Measurements from ENCODE around the gene DOC2A. TPM values are rescaled to one million over a fixed set of nuclear protein-coding genes. Genes with fewer than 3 reads are reported as not detected.
A peak's percentile ranks its signal among the peaks of the same experiment; 100 is the strongest.
"Not testable (repeated sequence)": the region's sequence is repeated elsewhere in the genome, so short reads cannot be mapped to it uniquely, and the experiment has no call there.

Gene DOC2A
- total RNA-seq, 1 donor from 2014 or later: 0.15 TPM

DNA sequence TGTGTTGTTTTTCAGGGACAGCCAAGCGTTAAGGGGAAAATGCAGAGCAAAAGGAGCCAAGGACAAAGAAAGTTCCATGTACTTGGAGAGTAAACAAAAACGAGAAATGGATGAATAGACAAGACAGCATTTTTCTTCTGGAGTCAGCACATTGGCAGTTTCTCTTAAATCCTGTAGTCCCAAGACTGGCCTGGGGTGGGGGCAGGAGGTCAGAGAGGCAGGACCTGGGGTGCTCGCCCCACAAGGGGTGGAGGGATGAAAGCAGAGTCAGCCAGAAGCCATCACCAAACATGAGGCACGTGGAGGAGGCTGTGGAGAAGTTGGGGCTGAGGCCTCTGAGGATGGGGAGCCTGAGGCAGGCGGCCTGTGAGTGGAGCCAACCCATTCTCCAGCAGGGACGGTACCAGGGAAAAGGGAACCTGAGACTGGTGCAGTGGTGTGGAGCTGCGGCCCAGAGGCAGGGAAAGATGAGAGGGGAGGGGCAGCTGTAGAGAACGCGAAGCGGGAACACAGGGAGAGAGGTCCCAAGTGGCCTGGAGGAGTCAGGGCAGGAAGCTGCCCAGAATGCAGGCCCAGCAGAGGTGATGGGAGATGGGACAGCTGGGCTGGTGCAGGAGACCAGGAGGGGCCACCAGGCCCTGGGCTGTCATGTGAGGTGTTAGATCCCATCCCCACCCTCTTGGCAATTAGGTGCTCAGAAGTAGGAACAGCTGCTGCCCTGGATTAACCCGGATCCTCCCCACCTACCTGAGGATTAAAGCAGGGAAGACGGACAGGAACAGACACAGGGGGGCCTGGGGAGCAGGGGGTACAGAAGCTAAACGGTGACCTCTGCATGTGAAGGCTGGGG, 17.0 kb upstream of the DOC2A start:
- DNase-seq (ENCODE audit: low spot score) (no peak), ATAC-seq (no peak)

- DNase-seq (ENCODE audit: low spot score): no peak
- no peak for ATAC-seq
Measured at GRCh38 chr16:30026449-30026848, 15.6 kb upstream of the DOC2A start.

DNA sequence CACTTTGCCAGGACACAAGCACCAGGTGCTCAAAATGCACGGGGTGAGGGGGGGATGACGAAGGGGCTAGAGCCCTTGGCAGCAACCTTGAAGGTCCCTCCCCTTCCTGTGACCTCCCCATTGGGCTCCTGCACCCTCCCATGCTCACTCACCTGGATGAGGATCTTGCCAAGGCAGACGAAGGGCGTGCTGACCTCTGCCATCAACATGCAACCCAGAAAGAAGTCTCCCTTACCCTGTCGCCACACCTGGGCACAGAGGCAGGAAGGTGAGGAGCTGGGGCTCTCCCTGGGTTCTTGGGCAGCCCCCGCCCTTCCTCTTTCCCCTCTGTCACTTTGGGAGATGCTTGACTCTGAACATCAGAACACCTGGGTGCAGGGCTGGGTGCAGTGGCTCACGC, 14.7 kb upstream of the DOC2A start:
- ATAC-seq: no peak
- DNase-seq (ENCODE audit: low spot score): no peak

DNA sequence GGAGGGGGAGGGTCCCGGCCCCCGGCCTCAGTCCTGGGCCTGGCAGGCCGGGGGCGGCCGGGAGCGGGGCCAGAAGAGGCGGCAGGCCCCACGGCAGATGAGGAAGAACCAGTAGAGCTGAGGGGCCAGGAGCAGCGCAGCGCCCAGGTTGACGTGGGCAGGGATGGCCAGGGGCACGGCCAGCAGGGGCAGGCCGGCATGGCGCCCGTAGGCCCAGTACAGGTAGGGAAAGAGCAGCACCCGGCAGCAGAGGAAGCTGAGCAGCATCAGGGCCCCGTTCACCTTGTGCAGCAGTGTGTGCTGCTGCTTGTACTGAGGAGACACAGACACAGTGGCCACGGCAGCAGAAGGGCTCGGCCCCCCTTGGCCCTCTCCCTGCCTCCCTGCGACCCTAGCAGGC, 14.3 kb upstream of the DOC2A start:
- ATAC-seq (no peak), DNase-seq (ENCODE audit: low spot score) (no peak)

DNA sequence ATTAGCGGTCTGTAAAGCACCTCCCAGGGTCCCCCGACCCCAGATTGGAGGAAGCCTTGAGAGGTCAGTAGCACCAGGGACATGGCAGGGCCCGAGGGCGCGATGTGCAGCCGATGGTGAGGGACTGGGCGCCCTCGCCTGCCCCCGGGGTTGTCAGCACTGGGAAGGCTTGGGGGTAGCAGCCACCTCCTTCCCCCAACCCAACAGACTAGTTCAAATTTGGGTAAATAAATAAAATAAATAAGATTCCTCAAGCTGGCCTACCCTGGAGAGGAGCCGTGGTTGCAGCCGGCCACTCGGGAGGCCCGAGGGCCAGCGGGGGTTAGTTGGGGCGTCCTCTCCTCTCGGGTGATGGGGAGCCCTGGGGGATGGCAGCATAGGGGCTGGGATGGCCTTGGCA, 13.6 kb upstream of the DOC2A start:
- ATAC-seq (no peak), DNase-seq (ENCODE audit: low spot score) (no peak)

- DNase-seq (ENCODE audit: low spot score) (no peak), ATAC-seq (no peak)
Measured at GRCh38 chr16:30023586-30023985, 12.8 kb upstream of the DOC2A start.

GRCh38 chr16:30022887-30023286, 12.1 kb upstream of the DOC2A start, which contains the start of gene C16orf92:
Gene C16orf92, plus strand, starts transcription at chr16:30023198. Its CDS starts 143 bp downstream, at chr16:30023341.
- ATAC-seq: no peak
- DNase-seq (ENCODE audit: low spot score): no peak

DNA sequence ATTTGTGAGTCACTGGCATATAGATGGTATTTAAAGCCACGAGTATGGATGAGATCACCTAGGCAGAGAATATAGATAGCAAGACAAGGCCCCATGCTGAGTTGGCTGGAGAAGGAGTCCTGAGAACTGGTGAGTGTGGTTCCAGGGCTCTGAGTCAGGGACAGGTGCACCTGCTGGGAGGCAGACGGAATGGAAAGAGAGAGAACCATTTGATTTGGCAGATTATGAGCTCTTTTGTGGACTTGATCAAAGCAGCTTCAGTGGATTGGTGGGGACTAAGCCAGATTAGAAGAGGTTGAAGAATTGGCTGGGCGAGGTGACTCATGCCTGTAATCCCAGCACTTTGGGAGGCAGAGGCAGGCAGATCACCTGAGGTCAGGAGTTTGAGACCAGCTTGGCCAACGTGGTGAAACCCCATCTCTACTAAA, 7.9 kb upstream of the DOC2A start:
- no peak for DNase-seq (ENCODE audit: low spot score)
- ATAC-seq: no peak

- DNase-seq (ENCODE audit: low spot score); ATAC-seq: not testable (repeated sequence)
Measured at GRCh38 chr16:30017937-30018336, 7.1 kb upstream of the DOC2A start.

DNA sequence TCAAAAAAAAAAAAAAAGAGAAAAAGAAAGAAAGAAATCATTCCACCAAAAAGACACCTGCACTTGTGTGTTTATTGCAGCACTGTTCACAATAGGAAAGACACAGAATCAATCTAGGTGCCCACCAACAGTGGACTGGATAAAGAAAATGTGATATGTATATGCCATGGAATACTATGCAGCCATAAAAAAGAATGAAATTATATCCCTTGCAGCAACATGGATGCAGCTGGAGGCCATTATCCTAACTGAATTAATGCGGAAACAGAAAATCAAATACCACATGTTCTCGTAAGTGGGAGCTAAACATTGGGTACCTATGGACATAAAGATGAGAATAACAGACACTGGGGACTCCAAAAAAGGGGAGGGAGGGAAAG, 6.4 kb upstream of the DOC2A start:
- ATAC-seq (no peak), DNase-seq (ENCODE audit: low spot score) (no peak)

GRCh38 chr16:30016555-30017276, 5.9 kb upstream of the DOC2A start:
- ATAC-seq (no peak), DNase-seq (ENCODE audit: low spot score) (no peak)

GRCh38 chr16:30015450-30015849, 4.6 kb upstream of the DOC2A start:
- not testable (repeated sequence) for ATAC-seq; DNase-seq (ENCODE audit: low spot score)

- ATAC-seq; DNase-seq (ENCODE audit: low spot score): not testable (repeated sequence)
Measured at GRCh38 chr16:30012598-30012997, 1.8 kb upstream of the DOC2A start.

DNA sequence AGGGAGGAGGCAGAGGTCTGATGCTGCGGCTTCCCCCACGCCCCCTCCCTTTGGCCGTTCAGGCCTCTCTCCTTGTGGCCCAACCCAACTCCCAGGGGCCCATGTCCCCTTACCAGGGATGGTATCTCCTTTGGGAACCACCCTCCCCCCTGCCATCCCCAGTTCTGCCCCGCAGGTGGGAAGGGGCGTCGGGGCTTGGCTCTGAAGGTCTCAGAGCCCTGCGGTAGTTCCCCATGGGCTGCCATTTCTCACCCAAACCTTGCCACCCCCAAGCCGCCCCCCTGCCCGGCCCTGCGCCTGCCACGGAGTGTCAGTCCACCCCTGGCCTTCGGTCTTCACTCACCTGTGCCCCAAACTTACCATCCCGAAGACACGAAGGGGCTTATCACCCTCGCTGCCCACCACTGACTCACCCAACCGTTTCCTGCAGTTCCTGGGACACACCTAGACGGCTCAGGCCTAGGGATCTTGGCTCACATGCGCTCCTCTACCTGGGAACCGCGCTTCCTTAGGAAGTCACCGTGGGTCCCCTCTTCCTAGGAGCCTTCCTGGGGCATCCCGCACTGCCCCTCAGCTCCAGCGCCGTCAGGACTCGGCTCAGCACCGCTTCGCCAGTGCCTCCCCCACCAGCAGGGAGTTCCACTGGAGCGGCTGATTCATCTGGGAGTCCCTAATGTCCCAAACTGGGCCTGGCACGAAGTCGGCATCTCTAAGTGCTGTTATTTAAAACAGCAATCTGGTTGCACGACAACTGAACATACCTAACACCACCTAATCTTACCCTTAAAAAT, 1.1 kb upstream of the DOC2A start:
- ATAC-seq: no peak
- no peak for DNase-seq (ENCODE audit: low spot score)

DNA sequence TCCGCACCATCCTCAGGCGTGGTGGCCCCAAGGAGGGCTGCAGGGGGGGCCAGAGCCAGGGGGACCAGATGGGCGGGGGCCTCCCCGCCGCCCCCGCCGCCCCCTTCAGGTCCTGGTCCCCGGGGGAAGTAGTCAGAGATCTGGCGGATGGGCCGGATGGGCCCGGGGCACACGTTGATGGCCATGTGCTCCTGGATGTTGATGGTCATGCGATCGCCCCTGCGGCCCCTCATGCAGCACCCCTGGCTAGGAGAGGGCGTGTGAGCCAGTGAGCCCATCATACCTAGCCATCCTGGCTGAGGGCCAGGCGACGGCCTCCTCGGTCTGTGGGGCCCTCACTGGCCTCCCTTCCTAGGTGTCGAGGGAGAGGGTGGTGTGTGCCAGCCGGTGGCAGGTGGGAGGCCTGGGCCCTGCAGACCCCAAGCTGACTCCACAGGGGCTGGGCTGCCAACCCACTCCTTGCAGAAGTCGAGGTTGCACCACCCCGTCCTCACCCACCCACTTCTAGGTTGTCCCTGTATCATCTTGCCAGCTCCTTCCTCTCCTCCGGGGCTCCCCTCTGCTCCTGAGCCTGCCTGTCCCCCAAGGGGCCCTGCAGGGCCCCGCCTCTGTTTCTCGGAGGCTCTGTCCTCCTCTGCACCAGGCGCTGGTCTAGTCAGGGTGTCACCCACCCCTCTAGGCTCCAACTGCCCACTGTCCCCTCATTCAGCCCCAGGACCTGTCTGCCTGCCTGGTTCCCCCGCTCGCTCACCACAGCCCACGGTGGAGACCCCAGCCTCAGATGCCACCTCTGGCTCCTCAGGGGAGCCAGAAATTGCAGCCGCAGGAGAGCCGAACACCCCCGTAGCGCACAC, 610 bp downstream of the DOC2A start:
- ATAC-seq (no peak), DNase-seq (ENCODE audit: low spot score) (no peak)

- ATAC-seq: peak; percentile 10
- no peak for DNase-seq (ENCODE audit: low spot score)
Measured at GRCh38 chr16:30009085-30009862, 1.6 kb downstream of the DOC2A start.

GRCh38 chr16:30007378-30007895, 3.4 kb downstream of the DOC2A start:
- DNase-seq (ENCODE audit: low spot score) (no peak), ATAC-seq (no peak)

DNA sequence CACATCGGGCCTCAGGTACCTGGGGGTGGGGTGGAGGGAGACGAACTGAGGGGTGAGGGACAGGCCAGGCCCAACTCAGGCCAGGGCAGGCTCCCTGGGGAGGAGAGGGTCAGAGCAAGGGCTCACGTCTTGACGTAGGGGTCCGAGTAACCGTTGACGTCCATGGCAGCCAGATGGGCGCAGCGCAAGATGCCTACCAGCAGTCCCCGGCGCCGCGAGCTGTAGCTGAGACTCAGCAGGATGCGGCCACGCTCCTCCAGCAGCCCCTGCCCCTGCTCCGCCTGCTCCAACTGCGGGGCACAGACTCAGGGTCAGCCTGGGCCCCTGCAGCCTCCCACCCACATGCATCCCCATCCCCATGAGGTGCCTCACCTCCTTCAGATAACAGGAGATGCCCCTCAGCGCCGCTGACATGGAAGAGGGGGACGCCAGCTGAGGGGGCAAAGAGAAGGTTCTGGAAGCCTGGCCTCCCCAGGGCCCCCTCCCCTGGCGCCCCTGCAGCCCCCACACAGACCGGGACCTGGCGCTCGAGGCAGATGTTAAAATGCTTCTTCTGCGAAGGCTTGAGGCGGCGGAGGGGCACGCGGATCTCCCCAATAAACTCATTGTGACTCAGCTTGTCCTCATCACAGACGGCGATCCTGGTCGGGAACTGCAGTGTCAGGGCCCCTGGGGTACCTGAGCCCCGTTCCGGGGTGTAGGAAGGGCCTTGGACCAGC, 4.0 kb downstream of the DOC2A start:
- no peak for DNase-seq (ENCODE audit: low spot score)
- no peak for ATAC-seq

GRCh38 chr16:30006095-30006473, 4.7 kb downstream of the DOC2A start:
- no peak for DNase-seq (ENCODE audit: low spot score)
- no peak for ATAC-seq

Measured in left lobe of liver (tissue), 2 donors.